GM21367 (cell line): Measurements from ENCODE around the gene KRT12.

ENCODE experiments used
- ATAC-seq: cut with Tn5 transposase; IDR thresholded peaks from one replicate; pipeline ENCODE4 v1.9.1; 2021; ENCODE audit not compliant: unreplicated experiment

The KRT12 gene

DNA sequence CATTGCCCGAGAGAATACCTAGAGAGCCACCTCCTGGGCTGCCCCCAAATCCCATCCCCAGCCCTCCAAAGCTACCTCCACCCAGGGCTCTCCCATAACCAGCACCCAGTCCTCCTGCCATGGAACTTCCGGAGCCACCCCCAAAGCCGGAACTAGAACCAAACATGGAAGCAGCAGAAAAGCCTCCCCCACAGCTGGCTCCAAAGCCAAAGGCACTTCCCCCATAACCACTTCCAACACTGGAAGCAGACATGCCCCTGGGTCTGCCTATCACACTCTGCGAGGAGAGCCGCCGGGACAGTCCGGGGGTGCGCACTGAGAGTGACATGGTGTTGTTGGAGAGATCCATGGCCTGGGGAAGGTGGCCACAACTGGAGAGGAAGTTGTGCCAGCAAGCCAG, at the start of gene KRT12:
KRT12 (minus strand) TSS at position 386 of the 400 bp plus-strand sequence; CDS start at position 349, 37 bp downstream.
- ATAC-seq, result no peak

DNA sequence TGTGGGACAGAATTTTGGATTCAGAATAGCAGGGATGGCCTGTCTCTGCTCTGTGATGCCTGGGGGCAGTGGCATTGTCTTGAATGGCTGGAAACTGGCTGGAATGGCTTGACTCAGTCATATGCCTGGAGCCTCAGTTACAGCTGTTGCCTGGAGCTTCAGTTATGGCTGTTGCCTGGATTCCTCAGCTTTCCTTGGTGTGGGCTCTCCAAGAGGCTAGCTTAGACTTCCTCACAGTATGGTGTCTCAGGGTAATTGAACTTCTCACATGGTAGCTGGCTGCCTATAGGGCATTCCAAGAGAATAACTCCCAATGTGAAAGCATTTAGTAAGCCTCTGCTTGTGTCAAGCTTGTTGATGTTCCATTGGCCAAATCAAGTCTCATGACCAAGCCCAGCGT, 49.3 kb upstream of the KRT12 start:
- ATAC-seq, result no peak

DNA sequence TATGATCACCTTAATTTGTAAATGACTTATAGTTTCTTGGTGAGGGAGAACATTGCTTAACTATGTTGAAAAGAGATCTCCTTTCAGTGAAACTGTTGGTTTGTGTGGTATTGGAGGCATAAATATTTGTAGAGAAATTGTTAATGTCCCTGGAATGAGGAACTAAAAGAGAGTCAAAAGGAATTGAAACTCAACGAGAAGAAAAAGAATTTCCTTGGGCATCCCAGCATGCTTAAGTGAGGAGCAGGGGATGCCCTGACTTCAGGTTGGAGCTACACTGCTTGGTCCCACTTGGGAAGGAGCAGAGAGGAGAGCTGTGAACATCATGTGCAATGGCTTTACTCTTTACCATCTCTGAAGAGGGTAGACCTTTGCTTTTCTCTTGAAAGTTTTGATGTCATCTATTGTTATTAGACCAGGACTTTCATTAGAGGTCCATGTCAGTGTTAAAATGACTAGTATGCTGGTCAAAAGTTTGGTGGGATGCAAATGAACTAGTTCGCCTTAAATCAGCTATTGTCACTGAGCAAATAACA, 48.8 kb upstream of the KRT12 start:
- ATAC-seq, result no peak

DNA sequence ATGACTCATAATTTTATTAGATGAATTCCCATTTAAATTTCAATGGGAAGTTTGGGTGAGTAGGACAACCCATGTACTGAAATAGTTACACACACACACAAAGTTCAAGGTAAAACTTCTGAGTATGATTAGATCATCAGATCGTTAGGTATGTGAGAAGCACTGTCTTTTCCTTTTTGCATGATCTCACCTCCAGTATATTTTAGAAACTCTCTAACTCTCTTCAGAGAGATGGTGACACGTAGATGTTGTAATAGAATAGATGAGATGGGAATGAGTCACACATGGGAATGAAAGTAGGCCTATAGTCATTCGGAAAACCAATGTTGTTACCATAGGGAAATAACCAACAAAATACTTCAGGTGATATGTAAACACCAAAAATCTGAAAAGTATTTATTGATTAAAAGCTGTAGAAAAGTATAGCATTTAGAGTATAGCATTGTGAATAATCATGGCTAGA, 48.2 kb upstream of the KRT12 start:
- no peak for ATAC-seq

DNA sequence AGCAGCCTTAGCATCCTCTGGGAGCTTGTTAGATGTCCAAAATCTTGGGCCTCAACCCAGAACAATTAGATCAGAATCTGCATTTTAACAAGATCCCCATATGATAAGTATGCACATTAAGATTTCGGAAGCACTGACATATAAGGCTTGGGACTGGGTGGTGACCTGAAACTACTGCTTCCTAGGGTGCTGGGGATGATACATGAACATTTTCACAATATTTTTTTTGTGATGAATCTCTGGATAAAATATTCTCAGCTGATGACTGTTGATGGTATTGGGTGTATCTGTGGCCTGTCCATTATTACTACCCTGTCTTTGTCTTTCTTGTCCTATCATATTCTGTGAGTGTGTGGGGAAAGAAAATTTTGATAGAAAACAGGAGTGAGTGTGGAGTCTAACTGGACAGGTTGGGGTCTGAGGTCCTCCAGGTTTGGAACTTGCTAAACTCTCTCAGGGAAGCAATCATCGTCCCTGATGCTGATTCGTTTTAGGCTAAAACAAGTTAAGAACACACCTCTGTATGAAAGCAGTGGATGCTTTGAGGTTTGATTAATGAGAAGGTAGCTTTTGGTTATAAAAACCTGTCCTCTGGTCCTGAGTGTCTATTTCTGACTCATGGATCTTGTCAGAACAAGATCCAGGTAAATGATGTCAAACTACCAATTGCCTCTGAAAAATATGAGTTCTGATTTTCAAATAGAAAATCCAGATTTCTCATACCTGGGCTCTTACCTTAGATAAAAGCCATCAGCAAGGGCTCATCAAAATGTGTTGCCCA, 47.2 kb upstream of the KRT12 start:
- ATAC-seq, result no peak

DNA sequence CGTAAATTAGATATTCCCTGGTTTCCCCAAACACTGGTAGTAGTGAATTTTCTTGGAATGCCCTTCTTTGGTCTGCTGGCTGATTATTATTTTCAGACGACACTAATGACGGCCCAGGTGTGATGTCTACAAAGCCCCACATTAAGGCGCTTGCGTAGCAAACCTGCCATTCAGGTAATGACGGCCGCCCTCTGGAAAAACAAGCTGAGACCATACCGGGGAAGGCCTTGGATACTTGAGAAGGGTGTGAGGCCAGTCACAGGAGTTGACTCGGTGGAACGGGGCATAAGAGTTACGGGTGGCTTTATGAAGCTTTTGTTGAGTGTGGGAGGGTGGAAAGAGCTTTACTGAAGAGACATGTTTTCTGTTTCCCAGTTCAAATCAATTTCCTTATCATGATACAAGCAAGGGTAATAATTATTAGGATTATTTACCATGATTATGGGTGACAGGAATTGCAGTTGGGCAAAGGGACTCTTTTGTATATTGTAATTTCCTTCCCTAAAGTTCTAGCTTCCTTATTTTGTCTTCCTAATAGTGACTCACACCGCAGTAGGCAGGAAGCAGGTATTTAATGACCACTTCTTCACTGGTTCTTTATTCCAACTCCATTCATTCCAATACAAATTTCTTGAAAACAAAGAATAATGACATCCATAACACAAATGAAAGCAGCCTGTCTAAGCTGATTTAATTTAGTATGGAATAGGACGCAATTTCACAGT, 45.6 kb upstream of the KRT12 start:
- ATAC-seq, result no peak

DNA sequence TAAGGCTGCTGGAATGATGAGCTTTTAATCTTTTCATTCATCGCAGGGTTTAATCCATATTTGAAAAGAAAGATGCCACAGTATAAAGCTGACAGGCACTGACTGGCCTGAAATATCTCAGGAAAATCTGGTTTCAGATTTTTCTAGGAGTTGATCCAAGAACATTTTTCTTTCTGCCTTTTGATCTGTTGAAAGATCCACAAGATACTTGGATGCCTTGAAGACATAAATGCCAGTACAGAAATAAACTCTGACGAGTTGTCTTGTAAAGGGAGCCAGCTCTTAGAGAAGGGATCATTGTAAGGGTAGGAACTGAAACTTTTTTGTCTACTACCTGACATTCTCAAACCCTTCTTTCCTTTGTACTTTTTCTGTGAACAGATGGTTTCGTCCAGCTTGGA, 43.4 kb upstream of the KRT12 start:
- no peak for ATAC-seq

DNA sequence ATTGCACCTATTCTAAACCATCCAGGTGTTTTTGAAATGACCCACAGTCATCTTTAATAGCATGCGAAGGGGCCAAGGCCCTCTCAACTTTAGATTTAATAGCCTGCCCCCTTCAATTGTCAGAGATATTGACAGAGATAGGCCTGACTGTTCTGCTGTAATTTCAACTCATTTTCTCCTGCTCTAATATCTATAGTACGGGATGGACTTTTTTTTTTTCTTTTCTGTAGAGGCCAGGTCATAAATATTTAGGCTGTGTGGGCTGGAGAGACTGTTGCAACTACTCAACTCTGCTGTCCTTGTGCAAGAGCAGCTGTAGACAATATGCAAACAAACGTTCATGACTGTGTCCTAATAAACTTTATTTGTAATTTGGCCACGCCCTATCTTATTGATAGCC, 42.7 kb upstream of the KRT12 start:
- no peak for ATAC-seq

DNA sequence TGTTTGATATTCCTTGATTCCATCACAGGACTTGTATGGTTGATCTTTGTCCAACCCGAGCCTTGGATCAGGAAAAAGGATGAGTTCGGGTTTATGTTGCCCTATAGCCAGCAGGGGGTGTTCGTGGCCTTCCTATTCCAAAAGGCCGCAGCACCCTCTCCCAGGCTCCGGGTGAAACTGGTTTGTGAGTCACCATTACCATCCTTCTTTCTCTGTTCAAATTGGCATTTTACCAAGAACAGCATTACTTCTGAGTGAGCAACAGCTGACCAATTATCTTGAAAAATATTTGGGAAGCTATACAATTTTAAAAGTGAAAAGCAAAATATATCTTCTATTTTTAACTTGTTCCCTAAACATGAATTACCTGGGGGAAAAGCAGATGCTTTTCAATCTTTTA, 42.3 kb upstream of the KRT12 start:
- no peak for ATAC-seq

DNA sequence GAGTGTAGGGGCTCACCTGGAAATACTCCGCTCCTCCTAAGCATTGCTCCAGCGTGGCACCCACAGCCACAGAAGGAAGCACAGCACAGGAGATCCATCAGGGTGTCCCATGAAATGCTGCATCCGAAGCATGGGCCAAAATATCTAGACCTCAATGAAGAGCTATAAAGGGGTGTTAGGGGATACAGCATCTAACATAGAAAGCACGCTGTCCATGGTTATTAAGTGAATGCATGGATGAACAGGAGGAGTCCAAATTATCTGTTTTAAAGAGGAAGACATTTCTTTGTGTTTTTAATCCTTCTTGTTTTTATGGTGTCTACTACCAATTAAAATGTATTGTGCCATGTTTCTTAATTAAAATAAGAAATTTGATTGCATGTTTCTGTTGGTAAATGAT, 39.6 kb upstream of the KRT12 start:
- no peak for ATAC-seq

DNA sequence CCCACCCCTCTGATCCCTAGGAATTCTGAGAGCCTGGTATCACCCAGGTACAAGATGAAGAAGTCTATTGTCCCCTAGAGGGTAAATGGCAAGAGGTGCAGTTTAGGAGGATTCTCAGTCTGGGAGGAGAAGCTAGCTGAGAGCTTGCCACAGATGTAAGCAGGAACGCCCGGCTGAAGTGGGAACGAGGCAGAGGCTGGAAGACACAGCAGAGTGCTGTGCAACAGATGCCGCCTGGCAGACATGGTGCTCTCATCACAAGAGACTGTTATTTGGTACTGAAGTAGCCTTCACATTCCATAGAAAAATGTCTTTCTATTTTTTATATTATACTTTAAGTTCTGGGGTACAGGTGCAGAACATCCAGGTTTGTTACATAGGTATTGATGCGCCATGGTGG, 38.3 kb upstream of the KRT12 start:
- ATAC-seq, result no peak

DNA sequence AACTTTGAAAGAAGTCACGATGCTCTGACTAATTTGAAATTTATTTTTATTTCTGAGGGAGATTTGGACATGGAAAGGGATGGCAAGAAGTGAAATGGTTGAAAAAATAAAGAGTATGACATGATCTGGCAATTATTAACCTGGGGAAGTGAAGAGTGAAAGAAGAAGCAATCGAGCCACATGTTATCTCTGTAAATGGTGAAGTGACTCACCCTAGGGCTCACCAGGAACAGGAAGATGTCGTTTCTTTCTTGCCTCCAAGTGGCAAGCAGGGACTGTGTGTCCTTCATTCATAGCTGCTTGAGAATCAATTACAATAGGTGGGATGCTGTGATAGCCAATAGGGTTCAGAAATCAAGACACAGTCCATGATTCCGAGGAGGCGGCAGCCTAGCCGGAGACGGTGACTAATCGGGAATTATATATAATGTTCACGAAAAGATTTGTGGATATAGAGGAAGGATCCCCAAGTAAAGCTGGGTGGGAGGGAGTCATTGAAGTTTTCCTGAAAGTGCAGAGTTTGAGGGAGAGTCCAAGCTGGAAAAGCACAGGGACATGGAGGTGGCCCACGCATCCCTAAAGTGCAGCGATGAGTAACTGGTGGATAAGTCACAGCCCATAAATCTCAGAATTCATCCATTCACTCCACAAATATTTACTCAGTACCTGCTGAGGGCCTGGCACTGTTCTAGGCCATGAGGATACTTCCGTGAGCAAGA, 36.3 kb upstream of the KRT12 start:
- ATAC-seq, result no peak

DNA sequence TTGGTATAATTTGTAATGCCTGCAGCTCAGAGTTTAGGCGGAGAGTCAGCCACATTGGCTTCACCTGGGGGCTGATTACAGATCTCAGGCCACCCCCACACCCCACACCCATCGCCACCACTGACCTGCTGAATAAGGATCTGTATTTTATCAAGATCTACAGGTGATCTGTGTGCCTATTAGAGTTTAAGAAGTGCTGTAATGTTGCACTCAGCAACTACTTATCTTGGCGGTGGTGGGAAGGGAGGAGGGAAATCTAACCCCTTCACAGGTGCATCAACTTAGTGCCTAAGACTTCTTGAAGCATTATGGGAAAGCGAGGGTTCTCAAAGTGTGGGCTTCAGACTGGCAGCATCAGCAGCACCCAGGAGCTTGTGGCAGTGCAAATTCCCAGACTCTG, 35.5 kb upstream of the KRT12 start:
- no peak for ATAC-seq

DNA sequence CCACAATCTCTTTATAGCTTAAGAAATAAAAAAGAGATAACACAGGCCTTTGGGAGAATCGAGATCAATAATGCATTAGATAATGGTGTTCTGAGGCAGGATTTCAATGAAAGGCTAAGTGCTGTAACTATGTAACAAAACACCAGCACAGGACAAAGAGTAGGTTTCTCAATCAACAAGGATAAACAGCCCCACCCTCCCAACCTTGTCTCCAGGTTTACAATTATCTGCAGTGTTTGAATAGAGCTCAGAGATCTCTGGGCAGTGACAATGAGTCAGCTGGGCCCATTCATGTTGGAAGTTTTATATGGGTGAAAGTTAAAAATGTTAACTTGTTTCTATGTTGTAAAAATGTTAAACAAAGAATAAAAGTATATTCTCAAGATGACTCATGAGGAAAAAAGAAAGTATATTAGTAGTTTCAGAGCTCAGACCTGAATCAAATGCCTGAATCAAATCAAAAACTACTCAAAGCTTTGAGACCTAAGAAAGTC, 35.0 kb upstream of the KRT12 start:
- ATAC-seq, result no peak

DNA sequence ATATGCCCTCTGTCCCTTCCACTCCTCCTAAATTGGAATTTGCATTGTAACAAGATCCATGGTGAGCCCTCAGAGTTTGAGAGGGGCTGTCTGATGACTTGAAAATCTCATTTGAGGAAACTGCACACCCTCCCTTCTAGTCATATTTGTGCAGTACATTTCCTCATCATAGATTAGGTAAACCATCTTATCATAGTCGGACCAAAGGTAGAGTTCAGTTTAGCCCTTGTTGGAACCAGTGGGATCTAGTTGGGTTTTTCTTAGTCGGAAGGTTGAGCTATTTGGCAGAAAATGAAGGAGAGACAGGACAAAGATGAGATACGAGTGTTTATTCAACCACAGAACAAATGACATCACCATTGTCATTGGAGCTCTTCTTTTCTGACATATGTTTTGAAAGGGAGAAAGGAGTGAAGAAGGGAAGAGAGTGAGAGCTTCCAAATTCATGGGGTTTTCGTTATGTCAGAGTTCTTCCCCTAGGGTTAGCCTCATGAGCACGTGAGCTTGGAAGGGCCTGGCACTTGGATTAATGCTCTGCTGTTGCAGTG, 33.9 kb upstream of the KRT12 start:
- ATAC-seq, result no peak

DNA sequence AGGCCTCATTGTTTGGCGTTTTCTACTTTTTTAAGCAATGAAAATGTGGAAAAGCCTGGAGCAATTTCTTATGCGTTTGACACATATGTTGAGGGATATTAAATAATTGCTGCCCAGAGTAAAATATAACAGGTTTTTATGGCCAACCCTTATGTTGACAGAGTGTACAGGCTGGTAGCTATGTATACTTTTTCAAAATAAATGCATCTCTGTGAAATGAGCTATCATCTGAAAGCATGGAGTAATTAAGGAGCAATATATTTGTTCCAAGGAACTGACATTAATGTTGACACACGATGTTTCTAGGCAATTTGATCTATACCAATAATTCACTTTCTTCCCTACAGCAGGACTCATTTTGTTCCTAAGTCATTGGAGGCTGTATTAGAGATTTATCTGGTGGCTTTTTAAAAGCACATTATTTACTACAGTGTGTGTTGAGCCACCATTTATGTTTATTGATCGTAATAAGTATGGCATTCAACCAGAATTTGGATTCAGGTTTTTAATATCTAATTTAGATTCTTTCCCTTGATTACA, 30.0 kb upstream of the KRT12 start:
- no peak for ATAC-seq

DNA sequence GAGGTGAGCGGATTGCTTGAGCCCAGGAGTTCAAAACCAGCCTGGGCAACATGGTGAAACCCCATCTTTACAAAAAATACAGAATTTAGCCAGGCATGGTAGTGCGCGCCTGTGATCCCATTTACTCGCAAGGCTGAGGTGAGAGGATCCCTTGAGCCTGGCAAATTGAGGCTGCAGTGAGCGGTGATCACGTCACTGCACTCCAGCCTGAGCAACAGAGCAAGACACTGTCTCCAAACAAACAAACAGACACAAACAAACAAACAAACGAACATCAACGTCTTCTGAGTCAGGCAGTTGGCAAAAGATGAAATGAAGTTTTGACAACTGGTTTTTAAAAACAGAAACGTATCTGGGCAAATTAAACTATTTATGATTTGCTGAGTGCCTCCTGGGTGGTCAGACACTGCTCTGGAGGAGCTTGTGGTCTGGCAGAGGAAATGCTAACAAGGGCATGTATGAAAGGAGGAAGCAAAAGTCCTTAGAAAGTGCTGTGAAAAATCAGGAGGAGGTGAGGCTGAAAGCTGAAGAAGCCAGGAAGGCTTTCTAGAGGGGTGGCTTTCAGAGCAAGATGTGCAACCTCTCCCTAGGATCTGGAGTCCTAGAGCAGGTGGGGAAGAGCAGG, 28.2 kb upstream of the KRT12 start:
- no peak for ATAC-seq

DNA sequence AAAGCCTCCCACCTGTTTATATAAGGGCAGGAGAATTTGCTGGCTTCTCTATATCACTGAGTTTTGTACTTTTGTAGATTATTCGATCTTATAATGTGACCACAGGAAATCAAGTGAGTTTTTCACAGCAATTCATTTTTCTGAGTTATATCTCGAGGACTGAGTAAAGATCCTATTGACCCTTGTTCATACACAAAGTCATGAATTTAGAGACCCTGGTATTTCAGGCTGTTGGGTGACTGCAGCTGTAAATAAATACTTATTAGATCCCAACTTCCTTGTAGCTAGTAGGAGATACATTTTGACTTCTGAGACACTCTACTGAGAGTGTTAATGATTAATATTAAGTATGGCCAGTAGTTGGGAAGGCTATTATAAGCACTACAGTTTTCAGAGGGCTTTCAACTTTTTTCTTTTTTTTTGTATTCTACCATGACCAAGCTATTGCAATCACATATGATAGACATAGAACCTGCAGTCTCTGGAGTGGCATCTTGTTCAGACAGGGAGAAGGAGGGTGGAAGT, 21.2 kb upstream of the KRT12 start:
- ATAC-seq, result no peak

DNA sequence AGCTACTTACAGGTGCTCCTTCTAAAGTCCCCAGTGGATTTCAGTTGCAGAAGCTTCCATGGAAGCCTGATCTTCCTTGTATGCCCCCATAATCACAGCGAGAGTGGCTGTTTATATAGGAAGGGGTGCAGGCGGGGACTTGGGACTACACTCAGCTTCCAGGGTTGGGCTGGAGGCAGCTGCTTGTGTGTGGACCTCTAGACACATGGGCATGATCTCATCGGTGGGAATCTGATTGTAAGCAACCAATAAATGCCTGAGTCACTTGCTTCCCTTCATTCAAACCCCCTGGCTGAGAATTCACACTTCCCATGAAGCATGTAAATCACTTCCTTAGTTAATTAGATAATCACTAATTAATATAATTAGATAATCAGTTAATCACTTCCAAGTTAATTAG, 19.1 kb upstream of the KRT12 start:
- ATAC-seq, result no peak
